GM12878 (cell line): Measurements from ENCODE around the gene KCNA3.

Experiments
- BCL11A ChIP-seq: IDR thresholded peaks from 2 replicates; pipeline ENCODE4 v1.6.1; 2011; ENCODE audit warnings: low read depth, low read length
- CTCF ChIP-seq, 3 experiments: IDR thresholded peaks in 2 of 3; conservative IDR thresholded peaks in 1 of 3; 2 replicates each; pipeline ENCODE4 v1.5.1; 2011; ENCODE audit warnings: low read depth in 3 of 3, low read length in 3 of 3, mild to moderate bottlenecking in 3 of 3, control low read depth in 2 of 3, moderate library complexity in 2 of 3, inconsistent platforms in 1 of 3, mixed read lengths in 1 of 3; ENCODE audit not compliant: control insufficient read depth in 2 of 3, insufficient read depth in 1 of 3; ENCODE audit errors: extremely low read depth in 1 of 3
- EP300 ChIP-seq, 2 experiments: fragments of 150-350 bp in 1 of 2; IDR thresholded peaks; 2 replicates each; pipeline ENCODE4 v1.6.1; 2011 to 2012; ENCODE audit warnings: low read depth in 2 of 2, low read length in 2 of 2, borderline replicate concordance in 1 of 2, improper control_type of control experiment in 1 of 2, inconsistent platforms in 1 of 2; ENCODE audit not compliant: control insufficient read depth in 1 of 2
- HCFC1 ChIP-seq: fragments of 150-350 bp; IDR thresholded peaks from 2 replicates; pipeline ENCODE4 v1.6.1; 2014; ENCODE audit warnings: low read length
- HDAC2 ChIP-seq: fragments of 200-600 bp; sonication (generic); IDR thresholded peaks from 2 replicates; pipeline ENCODE4 v1.6.1; 2017
- JUND ChIP-seq: IDR thresholded peaks from 2 replicates; pipeline ENCODE4 v1.6.1; 2012; ENCODE audit warnings: low read depth, mild to moderate bottlenecking, low read length, improper control_type of control experiment, moderate library complexity
- MXI1 ChIP-seq: fragments of 150-350 bp; IDR thresholded peaks from 2 replicates; pipeline ENCODE4 v1.6.1; 2011; ENCODE audit warnings: low read depth, mild to moderate bottlenecking, inconsistent platforms, low read length, improper control_type of control experiment
- NBN ChIP-seq: fragments of 450-650 bp; IDR thresholded peaks from 2 replicates; pipeline ENCODE4 v1.6.1; 2016
- POLR2AphosphoS2 ChIP-seq: IDR thresholded peaks from 2 replicates; pipeline ENCODE4 v1.6.1; 2011; ENCODE audit warnings: low read depth, mild to moderate bottlenecking, low read length, improper control_type of control experiment, moderate library complexity
- POLR2AphosphoS5 ChIP-seq: IDR thresholded peaks from 2 replicates; pipeline ENCODE4 v1.6.1; 2011; ENCODE audit warnings: mild to moderate bottlenecking, low read length, inconsistent platforms
- RELB ChIP-seq: fragments of 450-650 bp; IDR thresholded peaks from 2 replicates; pipeline ENCODE4 v1.6.1; 2017; ENCODE audit warnings: low read depth, mild to moderate bottlenecking, moderate library complexity
- TCF12 ChIP-seq: IDR thresholded peaks from 2 replicates; pipeline ENCODE4 v1.6.1; 2011; ENCODE audit warnings: low read depth, mild to moderate bottlenecking, low read length

GRCh38 chr1:110636149-110636935 is 38.4 kb downstream of the KCNA3 start:
- TF ChIP-seq POLR2AphosphoS5 (no peak), TCF12 (peak; percentile 87), RELB (no peak), CTCF (IDR thresholded peaks at IDR 0.05 in 2 of 3, conservative IDR thresholded peaks at IDR 0.05 in 1 of 3; ENCODE audit: control insufficient read depth in 2 of 3, extremely low read depth in 1 of 3, insufficient read depth in 1 of 3, low read depth in 3 of 3, low read length in 3 of 3) (no peak), EP300 (IDR thresholded peaks at IDR 0.05; ENCODE audit: borderline replicate concordance in 1 of 2, control insufficient read depth in 1 of 2, low read depth in 2 of 2, low read length in 2 of 2) (peak; percentile 52 to 63; a peak in 2 of 4 replicates), POLR2AphosphoS2 (no peak), JUND (no peak), MXI1 (no peak), NBN (no peak), HCFC1 (no peak), BCL11A (no peak), HDAC2 (no peak)
